ENCODE measurements around the gene GPNMB.

GRCh38 chr7:23283086-23283485, 36.5 kb downstream of the GPNMB start:
- TF ChIP-seq, protein P1, sequence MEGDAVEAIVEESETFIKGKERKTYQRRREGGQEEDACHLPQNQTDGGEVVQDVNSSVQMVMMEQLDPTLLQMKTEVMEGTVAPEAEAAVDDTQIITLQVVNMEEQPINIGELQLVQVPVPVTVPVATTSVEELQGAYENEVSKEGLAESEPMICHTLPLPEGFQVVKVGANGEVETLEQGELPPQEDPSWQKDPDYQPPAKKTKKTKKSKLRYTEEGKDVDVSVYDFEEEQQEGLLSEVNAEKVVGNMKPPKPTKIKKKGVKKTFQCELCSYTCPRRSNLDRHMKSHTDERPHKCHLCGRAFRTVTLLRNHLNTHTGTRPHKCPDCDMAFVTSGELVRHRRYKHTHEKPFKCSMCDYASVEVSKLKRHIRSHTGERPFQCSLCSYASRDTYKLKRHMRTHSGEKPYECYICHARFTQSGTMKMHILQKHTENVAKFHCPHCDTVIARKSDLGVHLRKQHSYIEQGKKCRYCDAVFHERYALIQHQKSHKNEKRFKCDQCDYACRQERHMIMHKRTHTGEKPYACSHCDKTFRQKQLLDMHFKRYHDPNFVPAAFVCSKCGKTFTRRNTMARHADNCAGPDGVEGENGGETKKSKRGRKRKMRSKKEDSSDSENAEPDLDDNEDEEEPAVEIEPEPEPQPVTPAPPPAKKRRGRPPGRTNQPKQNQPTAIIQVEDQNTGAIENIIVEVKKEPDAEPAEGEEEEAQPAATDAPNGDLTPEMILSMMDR (tag by site-specific recombination; IDR thresholded peaks at IDR 0.05), result no peak
- TF ChIP-seq ZBTB6 (tag by site-specific recombination; IDR thresholded peaks at IDR 0.05) (no peak), MYNN (tag by site-specific recombination; IDR thresholded peaks at IDR 0.05; ENCODE audit: borderline replicate concordance) (no peak), ZNF473 (tag by site-specific recombination; IDR thresholded peaks at IDR 0.05) (no peak), ZNF341 (tag by site-specific recombination; IDR thresholded peaks at IDR 0.05; ENCODE audit: low read depth) (no peak), SETDB1 (IDR thresholded peaks at IDR 0.05; ENCODE audit: insufficient read length, low read length) (no peak), ZNF121 (tag by site-specific recombination; IDR thresholded peaks at IDR 0.05) (no peak), ZNF423 (tag by site-specific recombination; IDR thresholded peaks at IDR 0.05) (no peak)
- TF ChIP-seq, protein P2, sequence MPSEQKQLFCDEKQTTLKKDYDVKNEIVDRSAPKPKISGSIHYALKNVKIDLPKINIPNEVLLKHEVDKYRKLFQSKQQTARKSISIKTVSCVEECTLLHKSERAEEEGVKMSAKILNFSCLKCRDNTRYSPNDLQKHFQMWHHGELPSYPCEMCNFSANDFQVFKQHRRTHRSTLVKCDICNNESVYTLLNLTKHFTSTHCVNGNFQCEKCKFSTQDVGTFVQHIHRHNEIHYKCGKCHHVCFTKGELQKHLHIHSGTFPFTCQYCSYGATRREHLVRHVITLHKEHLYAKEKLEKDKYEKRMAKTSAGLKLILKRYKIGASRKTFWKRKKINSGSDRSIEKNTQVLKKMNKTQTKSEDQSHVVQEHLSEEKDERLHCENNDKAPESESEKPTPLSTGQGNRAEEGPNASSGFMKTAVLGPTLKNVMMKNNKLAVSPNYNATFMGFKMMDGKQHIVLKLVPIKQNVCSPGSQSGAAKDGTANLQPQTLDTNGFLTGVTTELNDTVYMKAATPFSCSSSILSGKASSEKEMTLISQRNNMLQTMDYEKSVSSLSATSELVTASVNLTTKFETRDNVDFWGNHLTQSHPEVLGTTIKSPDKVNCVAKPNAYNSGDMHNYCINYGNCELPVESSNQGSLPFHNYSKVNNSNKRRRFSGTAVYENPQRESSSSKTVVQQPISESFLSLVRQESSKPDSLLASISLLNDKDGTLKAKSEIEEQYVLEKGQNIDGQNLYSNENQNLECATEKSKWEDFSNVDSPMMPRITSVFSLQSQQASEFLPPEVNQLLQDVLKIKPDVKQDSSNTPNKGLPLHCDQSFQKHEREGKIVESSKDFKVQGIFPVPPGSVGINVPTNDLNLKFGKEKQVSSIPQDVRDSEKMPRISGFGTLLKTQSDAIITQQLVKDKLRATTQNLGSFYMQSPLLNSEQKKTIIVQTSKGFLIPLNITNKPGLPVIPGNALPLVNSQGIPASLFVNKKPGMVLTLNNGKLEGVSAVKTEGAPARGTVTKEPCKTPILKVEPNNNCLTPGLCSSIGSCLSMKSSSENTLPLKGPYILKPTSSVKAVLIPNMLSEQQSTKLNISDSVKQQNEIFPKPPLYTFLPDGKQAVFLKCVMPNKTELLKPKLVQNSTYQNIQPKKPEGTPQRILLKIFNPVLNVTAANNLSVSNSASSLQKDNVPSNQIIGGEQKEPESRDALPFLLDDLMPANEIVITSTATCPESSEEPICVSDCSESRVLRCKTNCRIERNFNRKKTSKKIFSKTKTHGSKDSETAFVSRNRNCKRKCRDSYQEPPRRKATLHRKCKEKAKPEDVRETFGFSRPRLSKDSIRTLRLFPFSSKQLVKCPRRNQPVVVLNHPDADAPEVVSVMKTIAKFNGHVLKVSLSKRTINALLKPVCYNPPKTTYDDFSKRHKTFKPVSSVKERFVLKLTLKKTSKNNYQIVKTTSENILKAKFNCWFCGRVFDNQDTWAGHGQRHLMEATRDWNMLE (tag by site-specific recombination; conservative IDR thresholded peaks at IDR 0.05; ENCODE audit: low read depth), result no peak

Data from HEK293 (cell line).